OCI-M2 (cell line): ENCODE data around the gene ADAM15.

Experiments
- DNase-seq: peaks from one replicate; lab custom pipeline; 2025; ENCODE audit not compliant: unreplicated experiment; lab: John Stamatoyannopoulos, UW

ADAM15 gene

GRCh38 chr1:155030243-155030795, 20.8 kb upstream of the ADAM15 start:
- DNase-seq, result no peak

- no peak for DNase-seq
These were observed 20.2 kb upstream of the ADAM15 start for GRCh38 chr1:155030899-155031298.

GRCh38 chr1:155032886-155033285, 18.2 kb upstream of the ADAM15 start:
- DNase-seq, result no peak

- DNase-seq, result no peak
These were observed 17.6 kb upstream of the ADAM15 start, which contains the start of the genes DCST1 and DCST2 for GRCh38 chr1:155033524-155033923. Gene DCST1, plus strand, starts transcription at chr1:155033824. Its CDS starts 213 bp downstream, at chr1:155034037. Gene DCST2, minus strand, starts transcription at chr1:155033781. Its CDS starts 80 bp downstream, at chr1:155033701.

- no peak for DNase-seq
These were observed 16.6 kb upstream of the ADAM15 start for GRCh38 chr1:155034318-155035208.

GRCh38 chr1:155035936-155036335, 15.2 kb upstream of the ADAM15 start:
- no peak for DNase-seq

GRCh38 chr1:155037043-155037442, 14.1 kb upstream of the ADAM15 start:
- no peak for DNase-seq

GRCh38 chr1:155037851-155038441, 13.2 kb upstream of the ADAM15 start:
- no peak for DNase-seq

- no peak for DNase-seq
These were observed 12.4 kb upstream of the ADAM15 start for GRCh38 chr1:155038602-155039307.

GRCh38 chr1:155039308-155039669, 11.8 kb upstream of the ADAM15 start:
- DNase-seq, result no peak

GRCh38 chr1:155040358-155041093, 10.6 kb upstream of the ADAM15 start:
- no peak for DNase-seq

- no peak for DNase-seq
These were observed 8.3 kb upstream of the ADAM15 start for GRCh38 chr1:155042789-155043188.

GRCh38 chr1:155043301-155043702, 7.8 kb upstream of the ADAM15 start:
- DNase-seq, result no peak

- DNase-seq, result no peak
These were observed 7.3 kb upstream of the ADAM15 start for GRCh38 chr1:155043793-155044192.

GRCh38 chr1:155044365-155044764, 6.8 kb upstream of the ADAM15 start:
- DNase-seq, result no peak

GRCh38 chr1:155044812-155045657, 6.1 kb upstream of the ADAM15 start:
- DNase-seq, result peak; percentile 26

- no peak for DNase-seq
These were observed 2.4 kb upstream of the ADAM15 start for GRCh38 chr1:155048449-155049334.

- DNase-seq, result no peak
These were observed 1.2 kb upstream of the ADAM15 start for GRCh38 chr1:155049651-155050559.
